Fibroblast of skin of right biceps (primary cell): ENCODE measurements around the gene GNG2.

ENCODE experiments used
- DNase-seq: peaks from one replicate; pipeline ENCODE4 v3.0.0-alpha.2; 2013

Gene GNG2

GRCh38 chr14:51895375-51895774 lies 35.0 kb downstream of the GNG2 start:
- DNase-seq, result no peak

- no peak for DNase-seq
Measured at GRCh38 chr14:51897791-51898355, 37.5 kb downstream of the GNG2 start.

DNA sequence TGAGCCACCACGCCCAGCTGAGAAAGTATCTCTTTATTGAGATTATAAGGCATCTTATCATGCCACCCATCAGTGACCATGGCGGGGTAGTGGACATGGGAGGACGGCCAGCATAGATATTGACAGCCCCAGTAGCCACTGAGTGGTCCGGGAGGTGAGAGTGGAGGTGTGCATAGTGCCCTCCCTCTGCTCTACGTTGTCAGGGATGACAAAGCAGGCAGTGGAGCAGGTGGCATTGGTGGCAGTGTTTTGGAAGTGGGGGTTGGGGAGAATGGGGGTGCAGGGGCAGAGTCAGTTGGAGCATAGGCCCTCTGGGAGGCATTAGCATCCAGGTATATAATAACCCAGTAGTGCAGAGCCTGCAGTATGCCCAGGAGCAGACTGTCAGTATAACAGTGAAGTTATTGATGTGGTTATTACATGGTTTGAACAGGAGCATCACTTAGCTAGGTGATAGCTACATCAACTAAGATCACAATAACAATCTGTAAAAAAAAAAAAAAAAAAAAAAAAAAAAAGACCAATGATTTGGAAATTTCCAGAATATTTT lies 41.1 kb downstream of the GNG2 start:
- DNase-seq, result no peak

GRCh38 chr14:51905656-51906121 lies 45.3 kb downstream of the GNG2 start:
- peak; percentile 88 for DNase-seq

DNA sequence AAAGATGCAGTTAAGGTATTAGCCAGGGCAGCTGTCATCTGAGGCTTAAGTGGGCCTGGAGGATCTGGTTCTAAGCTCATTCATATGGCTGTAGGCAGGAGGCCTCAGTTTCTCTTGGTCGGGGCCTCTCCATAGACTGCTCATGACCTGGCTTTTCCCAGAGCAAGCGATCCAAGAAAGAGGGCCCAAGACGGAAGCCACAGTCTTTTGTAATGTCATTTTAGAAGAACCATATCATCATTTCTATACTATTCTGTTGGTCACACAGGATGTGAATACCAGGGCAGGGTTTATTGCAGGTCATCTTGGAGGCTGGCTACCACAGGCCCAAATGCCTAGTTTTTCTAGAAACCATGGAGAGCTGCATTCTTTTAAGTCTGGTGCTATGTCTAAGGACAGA lies 47.7 kb downstream of the GNG2 start:
- peak; percentile 18 for DNase-seq

- no peak for DNase-seq
Measured at GRCh38 chr14:51912112-51912786, 51.8 kb downstream of the GNG2 start.

- DNase-seq, result no peak
Measured at GRCh38 chr14:51914310-51914709, 53.9 kb downstream of the GNG2 start.

GRCh38 chr14:51917193-51917592 lies 56.8 kb downstream of the GNG2 start:
- no peak for DNase-seq

DNA sequence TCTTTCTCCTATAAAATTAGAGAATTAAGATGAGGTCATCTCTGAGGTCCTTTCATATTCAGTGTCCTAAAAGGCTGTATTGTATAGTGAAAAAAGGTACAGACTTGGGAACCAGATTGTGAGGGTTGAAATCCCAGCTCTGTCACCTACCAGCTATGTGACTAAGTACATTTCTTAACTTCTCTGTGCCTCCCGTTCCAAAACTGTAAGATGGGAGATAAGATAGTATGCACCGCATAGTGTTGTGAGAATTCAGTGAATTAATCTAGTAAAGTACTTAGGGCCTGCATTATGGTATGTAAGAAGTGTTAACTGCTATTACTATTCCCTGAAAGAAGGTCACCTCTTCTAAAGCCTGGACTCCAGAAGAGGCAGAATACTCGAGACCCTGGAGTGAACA lies 60.6 kb downstream of the GNG2 start:
- DNase-seq, result no peak

- no peak for DNase-seq
Measured at GRCh38 chr14:51922624-51923023, 62.2 kb downstream of the GNG2 start.

DNA sequence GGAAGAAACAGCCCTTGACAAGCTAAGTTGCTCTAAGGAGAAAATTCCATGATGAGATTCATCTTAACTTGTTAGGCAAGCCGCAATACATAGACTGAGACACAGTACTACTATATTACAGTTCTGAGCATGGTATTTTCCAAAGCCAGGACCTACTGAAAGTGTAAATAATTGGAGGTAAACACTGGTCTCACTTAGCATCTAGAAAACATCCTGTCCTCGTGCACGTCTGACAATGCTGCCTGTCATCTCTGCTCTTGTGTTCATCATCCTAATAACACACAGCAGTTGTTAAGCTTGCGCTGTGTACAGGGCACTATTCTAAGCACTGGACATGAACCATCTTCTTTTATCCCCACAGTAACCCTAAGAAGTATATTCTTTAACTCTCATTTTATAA lies 64.2 kb downstream of the GNG2 start:
- no peak for DNase-seq

GRCh38 chr14:51925980-51926379 lies 65.6 kb downstream of the GNG2 start:
- DNase-seq, result no peak

DNA sequence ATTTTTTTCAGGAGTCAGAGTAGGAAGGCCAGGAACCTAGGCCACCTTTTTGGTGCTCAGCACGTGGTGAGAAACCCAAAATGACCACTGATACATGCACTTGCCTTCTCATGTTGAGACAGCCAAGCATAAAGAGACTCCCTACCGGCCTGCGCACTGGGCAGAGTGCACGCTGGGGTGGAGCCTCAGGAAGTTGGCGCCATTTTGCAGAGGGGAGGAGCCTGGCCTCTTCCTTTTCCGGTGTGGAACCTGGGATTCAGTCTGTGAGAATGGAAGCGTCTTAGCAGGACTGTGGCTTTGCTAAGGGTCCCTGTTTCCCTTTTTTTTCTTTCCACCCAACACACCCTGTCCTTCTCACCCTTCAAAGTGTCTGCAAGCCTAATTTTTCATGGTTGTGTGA lies 66.0 kb downstream of the GNG2 start:
- DNase-seq, result no peak

DNA sequence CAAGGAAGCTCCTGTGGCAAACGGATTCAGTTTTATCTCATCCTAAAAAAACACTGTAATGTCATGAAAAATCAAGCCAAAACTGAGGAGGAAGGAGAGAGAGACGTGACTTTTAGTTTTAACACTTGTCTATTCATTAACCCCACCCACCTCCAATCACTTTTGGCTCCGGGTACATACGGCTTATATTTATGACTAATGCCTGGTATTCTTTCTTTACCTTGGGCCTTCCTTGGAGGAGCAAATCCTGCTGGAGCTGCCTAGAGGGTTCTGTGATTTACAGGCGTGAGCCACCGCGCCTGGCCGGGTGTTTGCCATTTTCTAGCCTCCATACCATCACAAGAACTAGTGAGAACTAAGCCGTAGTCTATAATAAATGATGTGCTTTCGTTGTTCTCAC lies 68.2 kb downstream of the GNG2 start:
- no peak for DNase-seq

DNA sequence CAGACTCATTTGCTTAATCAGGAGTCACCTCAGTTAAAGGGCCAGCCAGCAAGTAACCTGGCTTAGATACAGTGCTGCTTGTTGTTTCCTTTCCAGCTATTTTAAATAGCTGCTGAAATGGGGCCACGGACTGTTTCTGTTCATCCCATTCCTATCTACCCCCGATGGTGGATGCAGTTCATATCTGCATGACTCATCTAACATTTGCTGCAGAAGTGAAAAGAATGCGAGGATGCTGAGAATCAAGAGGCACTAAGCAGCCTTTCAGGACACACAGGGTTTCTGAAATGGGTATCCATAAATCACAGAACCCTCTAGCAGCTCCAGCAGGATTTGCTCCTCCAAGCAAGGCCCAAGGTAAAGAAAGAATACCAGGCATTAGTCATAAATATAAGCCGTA lies 68.8 kb downstream of the GNG2 start:
- DNase-seq, result peak; percentile 82

DNA sequence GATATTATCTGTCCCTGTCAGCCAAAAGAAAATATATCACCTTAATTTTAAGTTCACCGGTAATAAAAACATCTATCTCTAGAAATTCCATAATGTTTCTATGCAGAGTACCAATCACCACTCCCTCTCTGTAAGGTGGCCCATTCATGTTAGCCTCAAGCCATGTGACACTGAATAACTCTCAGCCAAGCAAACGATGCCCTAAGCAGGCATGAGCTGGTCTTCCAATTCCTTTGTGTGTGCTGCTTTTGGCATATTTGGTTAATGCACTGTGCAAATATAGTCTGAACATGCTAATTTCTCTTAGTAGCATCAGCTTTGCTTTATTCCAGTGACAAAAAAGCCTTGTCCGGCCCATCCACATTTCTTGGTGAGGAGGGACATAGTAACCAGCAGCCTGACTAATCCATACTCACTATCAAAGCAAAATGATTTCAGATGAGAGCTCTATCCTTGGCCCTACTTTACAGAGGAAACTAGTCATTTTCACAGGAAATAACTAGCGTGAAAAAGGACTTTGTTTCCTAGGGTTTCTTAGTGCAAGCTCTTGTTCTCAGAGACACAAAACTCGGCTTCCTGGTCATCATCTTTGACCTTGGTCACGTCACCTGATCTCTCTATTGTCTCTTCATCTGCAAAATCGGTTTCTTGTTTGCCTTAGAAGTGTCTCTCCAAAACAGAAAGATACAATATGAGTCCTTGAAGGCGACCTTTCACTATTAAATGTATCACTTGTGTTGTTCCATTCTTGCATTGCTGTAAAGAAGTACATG lies 69.7 kb downstream of the GNG2 start:
- no peak for DNase-seq

- no peak for DNase-seq
Measured at GRCh38 chr14:51931308-51931707, 70.9 kb downstream of the GNG2 start.

DNA sequence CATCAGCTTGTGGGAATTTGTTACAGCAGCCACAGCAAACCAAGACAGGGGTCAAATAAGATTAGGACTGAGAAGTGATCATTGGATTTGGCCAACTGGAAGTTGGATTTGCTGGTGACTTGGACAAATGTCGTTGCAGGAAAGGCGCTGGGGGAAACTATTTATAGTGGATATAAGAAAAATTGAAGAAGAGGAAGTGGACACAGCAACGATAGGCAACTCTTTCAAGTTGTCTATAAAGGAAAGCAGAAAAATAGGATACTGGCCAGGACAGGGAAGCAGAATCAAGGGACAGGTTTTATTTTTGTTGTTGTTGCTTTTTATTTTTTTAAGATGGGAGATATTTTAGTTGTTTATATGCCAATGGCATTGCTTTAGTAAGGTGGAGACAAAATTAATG lies 72.8 kb downstream of the GNG2 start:
- DNase-seq, result no peak

- no peak for DNase-seq
Measured at GRCh38 chr14:51938137-51938536, 77.7 kb downstream of the GNG2 start.

- DNase-seq, result no peak
Measured at GRCh38 chr14:51938821-51939220, 78.4 kb downstream of the GNG2 start.

DNA sequence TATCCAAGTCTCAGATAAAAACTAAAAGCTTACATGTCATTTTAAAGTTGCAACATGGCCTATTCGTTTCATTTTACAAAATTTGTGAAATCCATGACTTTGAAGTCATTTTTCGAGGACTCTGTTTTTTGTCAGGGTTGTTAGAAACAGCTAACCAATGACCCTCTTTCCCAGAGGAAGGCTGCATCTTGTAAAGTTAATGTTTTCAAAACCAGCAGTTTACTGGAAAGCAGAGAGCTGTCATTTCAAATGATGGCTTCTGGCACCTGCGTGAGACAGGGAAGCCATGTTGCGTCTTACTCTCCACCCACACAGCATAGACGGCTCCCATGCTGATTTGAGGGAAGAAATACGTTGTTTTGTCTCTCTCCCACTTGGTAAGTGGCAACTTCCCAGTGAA lies 78.8 kb downstream of the GNG2 start:
- DNase-seq, result no peak

- peak; percentile 25 for DNase-seq
Measured at GRCh38 chr14:51939755-51940301, 79.4 kb downstream of the GNG2 start.

- no peak for DNase-seq
Measured at GRCh38 chr14:51942971-51943370, 82.6 kb downstream of the GNG2 start.

DNA sequence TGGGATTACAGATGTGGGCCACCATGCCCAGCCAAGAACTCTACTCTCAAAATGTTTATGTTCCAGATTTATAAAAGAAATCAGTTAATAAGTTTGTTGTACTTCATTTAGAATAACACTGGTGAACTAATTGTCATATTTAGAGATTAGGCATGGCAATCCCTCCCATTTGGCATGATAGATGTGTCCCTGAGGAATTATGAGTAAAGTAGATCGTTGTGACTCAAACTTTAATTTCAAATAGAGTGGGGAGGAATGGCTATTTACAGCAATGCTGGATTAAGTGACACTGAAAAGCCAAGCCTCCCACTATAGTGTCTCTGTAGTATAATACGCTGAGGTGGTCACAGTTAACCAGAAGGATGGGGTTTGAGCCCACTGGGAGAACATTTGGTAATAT lies 89.6 kb downstream of the GNG2 start:
- DNase-seq, result no peak
